PC-9 (cell line): ENCODE measurements around the gene ABCB1. TPM values are rescaled to one million over a fixed set of nuclear protein-coding genes. Genes with fewer than 3 reads are reported as not detected.

ENCODE experiments used
- BruUV-seq: library from RNA; stranded (reverse); fragments of 400-500 nt; replicated peaks from 2 replicates; lab custom pipeline; 2021; lab: Mats Ljungman, UMichigan
- CTCF ChIA-PET: fragments of 300-600 bp; sonication (Branson Sonifier 250); formaldehyde crosslinking; loops from one replicate; lab custom pipeline; 2022; ENCODE audit warnings: antibody characterized with exemption; lab: Charles Lee
- POLR2A ChIA-PET: fragments of 300-600 bp; sonication (Branson Sonifier 250); formaldehyde crosslinking; loops from one replicate; lab custom pipeline; 2022; ENCODE audit warnings: antibody characterized with exemption; ENCODE audit not compliant: unreplicated experiment; lab: Charles Lee
- DNase-seq, 2 experiments: peaks; one replicate each; pipeline versions ENCODE4 v3.0.0 to v3.0.0-alpha.2; 2015 to 2022; ENCODE audit warnings: mixed read lengths in 1 of 2
- H2AFZ ChIP-seq: fragments of 200-600 bp; sonication (generic); 2 replicates; pipeline ENCODE4 v1.8.1; 2017; ENCODE audit warnings: antibody characterized with exemption
- H3F3A ChIP-seq: fragments of 200-600 bp; sonication (generic); 2 replicates; pipeline ENCODE4 v1.8.1; 2017; ENCODE audit warnings: antibody characterized with exemption, mild to moderate bottlenecking, low read depth; ENCODE audit not compliant: insufficient read depth
- H3K27ac ChIP-seq: fragments of 200-600 bp; sonication (generic); 2 replicates; pipeline ENCODE4 v1.6.1; 2016; ENCODE audit warnings: mixed run types
- H3K27me3 ChIP-seq: fragments of 200-600 bp; sonication (generic); 2 replicates; pipeline ENCODE4 v1.6.1; 2016; ENCODE audit warnings: low read depth, mixed run types; ENCODE audit not compliant: insufficient read depth
- H3K36me3 ChIP-seq: fragments of 200-600 bp; sonication (generic); 2 replicates; pipeline ENCODE4 v1.6.1; 2016; ENCODE audit warnings: low read depth, mixed run types
- H3K4me1 ChIP-seq: fragments of 200-600 bp; sonication (generic); replicated peaks from 2 replicates; pipeline ENCODE4 v1.6.1; 2016; ENCODE audit warnings: mixed run types; ENCODE audit not compliant: insufficient read depth
- H3K4me2 ChIP-seq: fragments of 200-600 bp; sonication (generic); 2 replicates; pipeline ENCODE4 v1.6.1; 2017; ENCODE audit warnings: mixed run types
- H3K4me3 ChIP-seq: fragments of 200-600 bp; sonication (generic); 2 replicates; pipeline ENCODE4 v1.6.1; 2016; ENCODE audit warnings: mixed run types
- H3K79me2 ChIP-seq: fragments of 200-600 bp; sonication (generic); 2 replicates; pipeline ENCODE4 v1.6.1; 2017; ENCODE audit warnings: low read depth, mixed run types
- H3K9me2 ChIP-seq: fragments of 200-600 bp; sonication (generic); 2 replicates; pipeline ENCODE4 v1.8.1; 2017; ENCODE audit warnings: mild to moderate bottlenecking; ENCODE audit not compliant: insufficient read depth
- H3K9me3 ChIP-seq: fragments of 200-600 bp; sonication (generic); 2 replicates; pipeline ENCODE4 v1.8.1; 2016; ENCODE audit warnings: low read depth; ENCODE audit not compliant: insufficient read depth
- H4K20me1 ChIP-seq: fragments of 200-600 bp; sonication (generic); 2 replicates; pipeline ENCODE4 v1.8.1; 2017; ENCODE audit not compliant: insufficient read depth
- CTCF ChIP-seq: fragments of 200-600 bp; sonication (generic); conservative IDR thresholded peaks from 2 replicates; pipeline ENCODE4 v1.6.1; 2017; ENCODE audit warnings: mixed run types, antibody characterized with exemption, mild to moderate bottlenecking, moderate library complexity
- EZH2 ChIP-seq: fragments of 200-600 bp; sonication (generic); IDR thresholded peaks from 2 replicates; pipeline ENCODE4 v1.8.0; 2017; ENCODE audit warnings: antibody characterized with exemption, low read depth
- intact Hi-C: fragments of 100-400 bp; cut with micrococcal nuclease; formaldehyde crosslinking; loops from one replicate; pipeline ENCODE4 v1.10.0; 2022; ENCODE audit not compliant: unreplicated experiment
- total RNA-seq: library from RNA; stranded (reverse); gene quantifications from 2 replicates; pipeline ENCODE4 v1.2.3, GENCODE V29; 2021

The ABCB1 gene
- total RNA-seq, 1 experiment from 2014 or later = not detected

GRCh38 chr7:87517136-87517815 lies 83.4 kb downstream of the ABCB1 start:
- no peak overlapping the region for H3K27ac ChIP-seq
- H3K4me1 ChIP-seq = no peaks in the 10 kb centered on the region
- POLR2A ChIA-PET = no interaction called here
- H3K9me2 ChIP-seq = no peaks in the 10 kb centered on the region
- H4K20me1 ChIP-seq = no peaks in the 10 kb centered on the region
- intact Hi-C loops = no loop called here
- CTCF ChIA-PET = no interaction called here
- BruUV-seq = no TSS peak
- H2AFZ ChIP-seq = no peak overlapping the region
- H3K27me3 ChIP-seq = no peaks in the 10 kb centered on the region
- H3K79me2 ChIP-seq = no peaks in the 10 kb centered on the region
- no peaks in the 10 kb centered on the region for H3F3A ChIP-seq
- no peaks in the 10 kb centered on the region for H3K36me3 ChIP-seq
- H3K4me2 ChIP-seq = no peak overlapping the region
- TF ChIP-seq EZH2 (no peak), CTCF (no peak)
- no peaks in the 10 kb centered on the region for H3K9me3 ChIP-seq
- no peak for DNase-seq
- no peak overlapping the region for H3K4me3 ChIP-seq

GRCh38 chr7:87513735-87514335 lies 86.8 kb downstream of the ABCB1 start:
- Histone ChIP-seq H3K4me1 (no peaks in the 10 kb centered on the region), H2AFZ (no peak overlapping the region), H3K4me3 (no peak overlapping the region), H3K36me3 (no peaks in the 10 kb centered on the region), H4K20me1 (no peaks in the 10 kb centered on the region), H3F3A (no peaks in the 10 kb centered on the region), H3K27me3 (no peaks in the 10 kb centered on the region), H3K27ac (no peak overlapping the region), H3K9me3 (no peaks in the 10 kb centered on the region), H3K9me2 (no peaks in the 10 kb centered on the region), H3K79me2 (no peaks in the 10 kb centered on the region), H3K4me2 (no peak overlapping the region)
- POLR2A ChIA-PET = no interaction called here
- CTCF ChIA-PET = no interaction called here
- TF ChIP-seq CTCF (no peak), EZH2 (no peak)
- BruUV-seq = no TSS peak
- DNase-seq = no peak
- intact Hi-C loops = no loop called here

- H3K36me3 ChIP-seq = no peaks in the 10 kb centered on the region
- H3K4me1 ChIP-seq = no peaks in the 10 kb centered on the region
- H3K4me3 ChIP-seq = no peak overlapping the region
- DNase-seq = no peak
- H3K27ac ChIP-seq = no peak overlapping the region
- intact Hi-C loops = no loop called here
- no peaks in the 10 kb centered on the region for H3K27me3 ChIP-seq
- no peak overlapping the region for H3K4me2 ChIP-seq
- H3K9me3 ChIP-seq = no peaks in the 10 kb centered on the region
- no peaks in the 10 kb centered on the region for H3K9me2 ChIP-seq
- no peaks in the 10 kb centered on the region for H3K79me2 ChIP-seq
- no TSS peak for BruUV-seq
- no peaks in the 10 kb centered on the region for H4K20me1 ChIP-seq
- no peaks in the 10 kb centered on the region for H3F3A ChIP-seq
- POLR2A ChIA-PET = no interaction called here
- TF ChIP-seq CTCF (no peak), EZH2 (no peak)
- CTCF ChIA-PET = no interaction called here
- no peak overlapping the region for H2AFZ ChIP-seq
Measured at GRCh38 chr7:87512906-87513305, 87.8 kb downstream of the ABCB1 start.
